SK-N-SH (cell line): ENCODE data around the gene UFM1. TPM values are rescaled to one million over a fixed set of nuclear protein-coding genes. Genes with fewer than 3 reads are reported as not detected.

Experiments
- CTCF ChIA-PET: fragments of 300-600, 350-600 bp; formaldehyde crosslinking; extraction: SDS; loops from one replicate; lab custom pipeline; 2021; lab: Yijun Ruan, JAX
- POLR2A ChIA-PET: fragments of 350-600 bp; sonication (Branson Sonifier 250); formaldehyde crosslinking; extraction: SDS; loops from one replicate; lab custom pipeline; 2020; ENCODE audit warnings: antibody characterized with exemption, inconsistent platforms; lab: Yijun Ruan, JAX
- DNase-seq: peaks from one replicate; pipeline ENCODE4 v3.0.0; 2012
- H2AFZ ChIP-seq: fragments of 200-600 bp; sonication (generic); 2 replicates; pipeline ENCODE4 v1.8.1; 2016; ENCODE audit warnings: antibody characterized with exemption, mild to moderate bottlenecking, low read depth
- H3F3A ChIP-seq: fragments of 200-600 bp; sonication (generic); replicated peaks from 2 replicates; pipeline ENCODE3; 2016; ENCODE audit warnings: antibody characterized with exemption, mild to moderate bottlenecking; ENCODE audit not compliant: insufficient read depth
- H3K27ac ChIP-seq, 2 experiments: fragments of 200-500 bp in 1 of 2; fragments of 200-600 bp in 1 of 2; sonication (Bioruptor generic) in 1 of 2; sonication (generic), shearing (Covaris generic) in 1 of 2; 2 replicates each; pipeline versions ENCODE4 v1.5.1 to v1.6.1; 2014 to 2016; ENCODE audit warnings: low read depth in 2 of 2, inconsistent platforms in 1 of 2, low read length in 1 of 2, mild to moderate bottlenecking in 1 of 2, mixed read lengths in 1 of 2
- H3K27me3 ChIP-seq: fragments of 200-600 bp; sonication (generic), shearing (Covaris generic); 2 replicates; pipeline ENCODE4 v1.6.1; 2016; ENCODE audit warnings: mixed run types; ENCODE audit not compliant: insufficient read depth
- H3K36me3 ChIP-seq, 2 experiments: fragments of 200-500 bp in 1 of 2; fragments of 200-600 bp in 1 of 2; sonication (Bioruptor generic) in 1 of 2; sonication (generic) in 1 of 2; replicated peaks in 1 of 2; 2 replicates each; pipeline versions ENCODE3 to v1.5.1; 2014 to 2016; ENCODE audit warnings: low read length in 1 of 2, mild to moderate bottlenecking in 1 of 2; ENCODE audit not compliant: insufficient read depth in 2 of 2, control insufficient read depth in 1 of 2
- H3K4me1 ChIP-seq, 2 experiments: fragments of 200-500 bp in 1 of 2; fragments of 200-600 bp in 1 of 2; sonication (Bioruptor generic) in 1 of 2; sonication (generic), shearing (Covaris generic) in 1 of 2; 2 replicates each; pipeline versions ENCODE4 v1.5.1 to v1.6.1; 2014 to 2016; ENCODE audit warnings: low read depth in 1 of 2, low read length in 1 of 2, mixed run types in 1 of 2; ENCODE audit not compliant: insufficient read depth in 2 of 2, control insufficient read depth in 1 of 2
- H3K4me2 ChIP-seq: fragments of 200-600 bp; sonication (generic), shearing (Covaris generic); 2 replicates; pipeline ENCODE4 v1.6.1; 2017; ENCODE audit warnings: mixed run types
- H3K4me3 ChIP-seq, 2 experiments: fragments of 200-500 bp in 1 of 2; fragments of 200-600 bp in 1 of 2; sonication (Bioruptor generic) in 1 of 2; sonication (generic), shearing (Covaris generic) in 1 of 2; 2 replicates each; pipeline versions ENCODE4 v1.5.1 to v1.8.1; 2014 to 2016; ENCODE audit warnings: low read depth in 2 of 2, inconsistent platforms in 1 of 2, low read length in 1 of 2, mild to moderate bottlenecking in 1 of 2, mixed read lengths in 1 of 2, moderate library complexity in 1 of 2
- H3K79me2 ChIP-seq: fragments of 200-600 bp; sonication (generic); 2 replicates; pipeline ENCODE4 v1.8.1; 2017; ENCODE audit warnings: mild to moderate bottlenecking; ENCODE audit not compliant: insufficient read depth
- H3K9ac ChIP-seq: fragments of 200-600 bp; sonication (generic); 2 replicates; pipeline ENCODE4 v1.6.1; 2017; ENCODE audit warnings: mixed run types
- H3K9me2 ChIP-seq: fragments of 200-600 bp; sonication (generic); 2 replicates; pipeline ENCODE4 v1.6.1; 2017; ENCODE audit warnings: mixed run types
- H3K9me3 ChIP-seq: fragments of 200-600 bp; sonication (generic); 2 replicates; pipeline ENCODE4 v1.6.1; 2017; ENCODE audit warnings: mixed run types, mild to moderate bottlenecking, moderate library complexity
- H4K20me1 ChIP-seq: fragments of 200-600 bp; sonication (generic); 2 replicates; pipeline ENCODE4 v1.6.1; 2017; ENCODE audit warnings: mild to moderate bottlenecking, mixed run types; ENCODE audit not compliant: insufficient read depth
- FOXM1 ChIP-seq: IDR thresholded peaks from 2 replicates; pipeline ENCODE4 v1.4.0; 2012; ENCODE audit warnings: low read depth, mild to moderate bottlenecking
- JUND ChIP-seq: IDR thresholded peaks from 2 replicates; pipeline ENCODE4 v1.4.0; 2012
- MXI1 ChIP-seq: IDR thresholded peaks from 2 replicates; pipeline ENCODE4 v1.6.1; 2012; ENCODE audit warnings: mild to moderate bottlenecking, low read depth, low read length, improper control_type of control experiment
- RFX5 ChIP-seq: IDR thresholded peaks from 2 replicates; pipeline ENCODE4 v1.6.1; 2012; ENCODE audit warnings: mild to moderate bottlenecking, improper control_type of control experiment, low read length
- RXRA ChIP-seq: IDR thresholded peaks from 2 replicates; pipeline ENCODE4 v1.4.0; 2012; ENCODE audit warnings: low read depth, mild to moderate bottlenecking, borderline replicate concordance
- SIN3A ChIP-seq: IDR thresholded peaks from 2 replicates; pipeline ENCODE4 v1.6.1; 2012; ENCODE audit warnings: low read depth, mild to moderate bottlenecking, low read length, moderate library complexity, borderline replicate concordance
- SMC3 ChIP-seq: IDR thresholded peaks from 2 replicates; pipeline ENCODE4 v1.6.1; 2012; ENCODE audit warnings: low read depth, low read length, improper control_type of control experiment
- TAF1 ChIP-seq: IDR thresholded peaks from 2 replicates; pipeline ENCODE4 v1.6.1; 2012; ENCODE audit warnings: low read depth, mild to moderate bottlenecking, low read length, moderate library complexity, borderline replicate concordance
- TCF12 ChIP-seq: IDR thresholded peaks from 2 replicates; pipeline ENCODE4 v1.4.0; 2012
- TEAD4 ChIP-seq: IDR thresholded peaks from 2 replicates; pipeline ENCODE4 v1.4.0; 2012; ENCODE audit warnings: mild to moderate bottlenecking, borderline replicate concordance; ENCODE audit not compliant: insufficient read depth
- WGBS: methylation state at CpG from one replicate; pipeline ENCODE4 v1.1.6; 2017; ENCODE audit warnings: low lambda C conversion rate; 5-methylcytosine and 5-hydroxymethylcytosine counted together
- polyA plus RNA-seq, 3 experiments: library from polyadenylated mRNA; depleted of rRNA; stranded (reverse); fragments of >200 nt; gene quantifications; 2 replicates each; pipeline ENCODE4 v1.2.3, GENCODE V29; 2012
- TF ChIP-seq, protein P1 (sequence below): IDR thresholded peaks from 2 replicates; pipeline ENCODE4 v1.4.0; 2012; ENCODE audit warnings: low read depth, borderline replicate concordance
- TF ChIP-seq, protein P2 (sequence below): IDR thresholded peaks from 2 replicates; pipeline ENCODE4; 2012
- TF ChIP-seq, protein P3 (sequence below): fragments of 150-350 bp; IDR thresholded peaks from 2 replicates; pipeline ENCODE4 v1.6.1; 2016; ENCODE audit warnings: mild to moderate bottlenecking, low read depth, low read length
- TF ChIP-seq, protein P4 (sequence below): IDR thresholded peaks from 2 replicates; pipeline ENCODE4 v1.4.0; 2012; ENCODE audit warnings: low read depth
- TF ChIP-seq, protein P5 (sequence below): fragments of 150-350 bp; IDR thresholded peaks from 2 replicates; pipeline ENCODE4 v1.6.1; 2017; ENCODE audit warnings: antibody characterized with exemption, low read length, low read depth, borderline replicate concordance

The UFM1 gene
- polyA plus RNA-seq, 1 of the 3 experiments (the other 2 are of a cell fraction), result 17.0 TPM

DNA sequence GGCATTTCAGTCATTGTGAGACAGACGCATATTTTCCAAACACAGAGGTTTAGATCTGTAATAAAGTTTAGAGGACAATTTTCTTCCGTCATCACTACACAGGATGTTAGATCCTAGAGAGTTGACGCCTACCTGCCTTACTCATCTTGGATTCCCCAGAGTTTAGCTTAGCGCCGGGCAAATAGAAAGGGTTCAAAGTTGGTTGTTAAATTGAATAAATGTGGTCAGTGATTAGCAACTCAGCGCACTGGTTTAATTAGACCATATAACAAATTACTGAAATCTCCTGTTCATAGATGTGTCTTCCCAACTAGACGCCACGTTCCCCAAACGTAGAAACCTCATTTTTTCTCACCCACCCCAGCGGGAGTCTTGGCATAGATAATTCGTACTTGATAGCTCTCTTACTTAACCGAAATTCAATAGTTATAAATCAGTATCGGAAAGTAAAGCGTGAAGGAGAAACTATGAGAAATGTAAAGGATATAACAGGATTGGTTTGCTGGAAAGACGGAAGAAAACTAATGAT, 726 bp upstream of the UFM1 start (continued):
- no peak for TF ChIP-seq RFX5
- TF ChIP-seq, all 33 proteins: peak for 0

DNA sequence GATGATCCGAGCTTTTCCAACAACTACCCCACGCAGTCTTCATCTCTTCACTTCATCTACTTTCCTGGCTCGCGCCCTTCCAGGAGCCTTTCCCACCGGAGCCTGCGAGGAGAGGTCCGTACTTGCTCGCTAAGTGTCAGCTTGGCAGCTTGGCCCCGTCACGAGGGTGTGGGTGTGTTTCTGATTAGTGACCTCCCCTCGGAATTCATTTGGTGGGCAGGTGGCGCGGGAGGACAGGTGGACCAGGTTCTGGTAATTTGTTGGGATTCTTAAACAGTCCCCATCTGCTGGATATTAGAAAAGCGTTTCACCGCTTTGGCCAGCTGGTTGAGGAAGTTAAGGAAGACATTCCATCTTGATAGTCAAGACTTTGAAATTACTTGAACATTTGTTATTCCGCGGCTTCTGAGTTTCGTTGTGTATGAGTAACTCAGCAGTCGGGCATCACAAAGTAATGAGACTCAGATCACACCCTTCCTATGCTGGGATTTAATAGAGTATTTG, 515 bp downstream of the UFM1 start:
- Histone ChIP-seq H2AFZ (peak overlapping the region; percentile 88), H3K4me1 (peaks cover 6 to 10% of the 10 kb centered on the region in 2 experiments; a peak in 2 of 4 replicates)
- under 1% methylated on average over 16 of the region's 19 CpGs for whole genome bisulfite sequencing
- CTCF ChIA-PET, result interaction anchor here (1.5 kb wide), 1 partner anchor 14 kb away, joined by 5 read pairs; no protein-coding TSS in a partner anchor
- no peak for TF ChIP-seq FOXM1
- TF ChIP-seq, protein P1, sequence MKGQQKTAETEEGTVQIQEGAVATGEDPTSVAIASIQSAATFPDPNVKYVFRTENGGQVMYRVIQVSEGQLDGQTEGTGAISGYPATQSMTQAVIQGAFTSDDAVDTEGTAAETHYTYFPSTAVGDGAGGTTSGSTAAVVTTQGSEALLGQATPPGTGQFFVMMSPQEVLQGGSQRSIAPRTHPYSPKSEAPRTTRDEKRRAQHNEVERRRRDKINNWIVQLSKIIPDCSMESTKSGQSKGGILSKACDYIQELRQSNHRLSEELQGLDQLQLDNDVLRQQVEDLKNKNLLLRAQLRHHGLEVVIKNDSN, result peak; percentile 27; the same call in 1 of the 2 replicates
- TF ChIP-seq, all 33 proteins: peak for 1
- DNase-seq, result peak; percentile 41
- Histone ChIP-seq H3K27ac (peak overlapping the region; percentile 83 to 85), H3K9me3 (no peaks in the 10 kb centered on the region), H3K9ac (peak overlapping the region; percentile 79), H3K9me2 (no peaks in the 10 kb centered on the region), H3K4me2 (peak overlapping the region; percentile 75), H3K36me3 (peaks cover 31 to 36% of the 10 kb centered on the region in 2 experiments), H3K79me2 (peaks cover 42% of the 10 kb centered on the region), H3K27me3 (no peaks in the 10 kb centered on the region), H3K4me3 (peak overlapping the region; percentile 85 to 99), H3F3A (no peaks in the 10 kb centered on the region), H4K20me1 (no peaks in the 10 kb centered on the region; the same call in 1 of the 2 replicates)
- POLR2A ChIA-PET, result no interaction called here

DNA sequence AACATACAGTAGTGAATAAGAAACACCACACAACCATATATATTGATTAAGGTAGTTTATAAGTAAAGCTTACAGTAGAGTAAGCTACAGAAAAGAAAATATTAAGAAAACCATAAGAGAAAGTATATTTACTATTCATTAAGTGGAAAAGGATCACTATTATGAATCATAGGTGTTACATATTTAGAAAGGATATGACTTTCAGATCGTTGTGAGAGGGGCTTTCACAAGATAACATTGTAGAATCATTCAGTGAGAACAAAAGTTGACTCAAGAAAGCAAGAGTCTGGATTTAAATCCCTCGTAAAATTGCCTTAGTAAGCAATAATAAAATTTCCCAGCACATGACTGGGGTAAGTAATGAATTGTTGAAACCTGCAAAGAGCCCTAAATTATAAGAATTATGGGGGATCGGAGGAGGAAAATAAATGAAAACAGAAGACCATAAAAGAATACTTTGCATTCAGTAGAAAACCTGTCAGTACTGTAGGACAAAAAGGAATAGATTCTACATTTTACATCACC, 6.0 kb downstream of the UFM1 start:
- Histone ChIP-seq H3K4me3 (no peak overlapping the region), H3K27ac (no peak overlapping the region), H3K36me3 (peaks cover 78 to 84% of the 10 kb centered on the region in 2 experiments), H3K9me3 (no peaks in the 10 kb centered on the region), H3F3A (peaks cover 3% of the 10 kb centered on the region), H2AFZ (no peak overlapping the region), H3K4me1 (peaks cover 4 to 10% of the 10 kb centered on the region in 2 experiments; a peak in 2 of 4 replicates), H3K27me3 (no peaks in the 10 kb centered on the region), H3K79me2 (peaks cover 33% of the 10 kb centered on the region), H4K20me1 (no peaks in the 10 kb centered on the region; the same call in 1 of the 2 replicates), H3K9me2 (no peaks in the 10 kb centered on the region), H3K4me2 (no peak overlapping the region), H3K9ac (no peak overlapping the region)
- ChIA-PET POLR2A (no interaction called here), CTCF (interaction anchor here (0.7 kb wide), 1 partner anchor 245 kb away, joined by 3 read pairs; no protein-coding TSS in a partner anchor)
- DNase-seq, result no peak
- TF ChIP-seq TAF1 (no peak), TCF12 (no peak), RXRA (no peak), TEAD4 (no peak), MXI1 (no peak), SMC3 (no peak), JUND (no peak), SIN3A (no peak)
- TF ChIP-seq, protein P2, sequence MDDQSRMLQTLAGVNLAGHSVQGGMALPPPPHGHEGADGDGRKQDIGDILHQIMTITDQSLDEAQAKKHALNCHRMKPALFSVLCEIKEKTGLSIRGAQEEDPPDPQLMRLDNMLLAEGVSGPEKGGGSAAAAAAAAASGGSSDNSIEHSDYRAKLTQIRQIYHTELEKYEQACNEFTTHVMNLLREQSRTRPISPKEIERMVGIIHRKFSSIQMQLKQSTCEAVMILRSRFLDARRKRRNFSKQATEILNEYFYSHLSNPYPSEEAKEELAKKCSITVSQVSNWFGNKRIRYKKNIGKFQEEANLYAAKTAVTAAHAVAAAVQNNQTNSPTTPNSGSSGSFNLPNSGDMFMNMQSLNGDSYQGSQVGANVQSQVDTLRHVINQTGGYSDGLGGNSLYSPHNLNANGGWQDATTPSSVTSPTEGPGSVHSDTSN, result no peak
- TF ChIP-seq, protein P1, result no peak
- TF ChIP-seq, protein P3, sequence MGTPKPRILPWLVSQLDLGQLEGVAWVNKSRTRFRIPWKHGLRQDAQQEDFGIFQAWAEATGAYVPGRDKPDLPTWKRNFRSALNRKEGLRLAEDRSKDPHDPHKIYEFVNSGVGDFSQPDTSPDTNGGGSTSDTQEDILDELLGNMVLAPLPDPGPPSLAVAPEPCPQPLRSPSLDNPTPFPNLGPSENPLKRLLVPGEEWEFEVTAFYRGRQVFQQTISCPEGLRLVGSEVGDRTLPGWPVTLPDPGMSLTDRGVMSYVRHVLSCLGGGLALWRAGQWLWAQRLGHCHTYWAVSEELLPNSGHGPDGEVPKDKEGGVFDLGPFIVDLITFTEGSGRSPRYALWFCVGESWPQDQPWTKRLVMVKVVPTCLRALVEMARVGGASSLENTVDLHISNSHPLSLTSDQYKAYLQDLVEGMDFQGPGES, result no peak
- TF ChIP-seq, protein P4, sequence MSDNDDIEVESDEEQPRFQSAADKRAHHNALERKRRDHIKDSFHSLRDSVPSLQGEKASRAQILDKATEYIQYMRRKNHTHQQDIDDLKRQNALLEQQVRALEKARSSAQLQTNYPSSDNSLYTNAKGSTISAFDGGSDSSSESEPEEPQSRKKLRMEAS, result no peak
- TF ChIP-seq, protein P5, sequence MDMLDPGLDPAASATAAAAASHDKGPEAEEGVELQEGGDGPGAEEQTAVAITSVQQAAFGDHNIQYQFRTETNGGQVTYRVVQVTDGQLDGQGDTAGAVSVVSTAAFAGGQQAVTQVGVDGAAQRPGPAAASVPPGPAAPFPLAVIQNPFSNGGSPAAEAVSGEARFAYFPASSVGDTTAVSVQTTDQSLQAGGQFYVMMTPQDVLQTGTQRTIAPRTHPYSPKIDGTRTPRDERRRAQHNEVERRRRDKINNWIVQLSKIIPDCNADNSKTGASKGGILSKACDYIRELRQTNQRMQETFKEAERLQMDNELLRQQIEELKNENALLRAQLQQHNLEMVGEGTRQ, result no peak
- 96% methylated on average over 2 of the region's 3 CpGs for WGBS
